GM12801 (cell line): Measurements from ENCODE around the gene L3MBTL3.

Experiments
- CTCF ChIP-seq: IDR thresholded peaks from one replicate; pipeline ENCODE4 v1.5.1; 2011; ENCODE audit warnings: control low read depth; ENCODE audit not compliant: insufficient read length; ENCODE audit errors: extremely low read depth

L3MBTL3 gene

GRCh38 chr6:129992881-129993280, 25.5 kb upstream of the L3MBTL3 start:
- no peak for TF ChIP-seq CTCF

- TF ChIP-seq CTCF: no peak
Measured at GRCh38 chr6:129994410-129994809, 24.0 kb upstream of the L3MBTL3 start.

- TF ChIP-seq CTCF: no peak
Measured at GRCh38 chr6:129996387-129996786, 22.0 kb upstream of the L3MBTL3 start.

- TF ChIP-seq CTCF: no peak
Measured at GRCh38 chr6:130000526-130001421, 17.6 kb upstream of the L3MBTL3 start.

- no peak for TF ChIP-seq CTCF
Measured at GRCh38 chr6:130008236-130008873, 10.0 kb upstream of the L3MBTL3 start.

GRCh38 chr6:130009146-130009545, 9.2 kb upstream of the L3MBTL3 start:
- no peak for TF ChIP-seq CTCF

DNA sequence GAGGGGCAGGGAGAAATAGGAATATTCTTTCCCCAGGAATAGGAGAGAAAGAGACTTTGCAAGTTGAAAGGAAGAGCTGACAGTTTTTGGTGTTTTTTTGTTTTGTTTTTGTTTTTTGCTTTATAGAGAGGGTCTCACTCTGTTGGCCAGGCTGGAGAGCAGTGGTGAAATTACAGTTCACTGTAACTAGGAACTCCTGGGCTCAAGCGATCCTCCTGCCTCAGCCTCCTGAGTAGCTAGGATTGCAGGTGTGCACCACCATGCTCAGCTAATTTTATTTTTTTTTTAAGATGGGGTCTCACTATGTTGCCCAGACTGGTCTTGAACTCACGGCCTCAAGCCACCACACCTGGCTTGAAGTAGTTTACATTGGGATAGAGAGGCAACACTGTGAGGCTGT, 8.0 kb upstream of the L3MBTL3 start:
- no peak for TF ChIP-seq CTCF
